Stimulated activated CD4-positive, alpha-beta T cell treated with anti-CD3 and anti-CD28 coated beads, Interleukin-1b, Interleukin-23, amount 100 ng/mL, for 24 hours (primary cell): Measurements from ENCODE around the gene COL16A1.
A peak's percentile ranks its signal among the peaks of the same experiment; 100 is the strongest.

Source experiments
- DNase-seq, 4 experiments: peaks; one replicate each; pipeline ENCODE4 v3.0.0-alpha.2; 2020; ENCODE audit warnings: low read depth in 4 of 4, low spot score in 1 of 4

COL16A1 gene

GRCh38 chr1:31667065-31667785, 36.6 kb downstream of the COL16A1 start:
- DNase-seq: no peak

- no peak for DNase-seq
Observed at GRCh38 chr1:31666263-31666963, 37.4 kb downstream of the COL16A1 start.

GRCh38 chr1:31665234-31665878, 38.5 kb downstream of the COL16A1 start:
- DNase-seq: no peak

GRCh38 chr1:31664528-31664927, 39.3 kb downstream of the COL16A1 start:
- no peak for DNase-seq

- DNase-seq: peak; percentile 14 to 57 (median 34)
Observed at GRCh38 chr1:31663622-31664452, 40.0 kb downstream of the COL16A1 start.

GRCh38 chr1:31662463-31662862, 41.4 kb downstream of the COL16A1 start:
- no peak for DNase-seq

GRCh38 chr1:31661856-31662255, 42.0 kb downstream of the COL16A1 start:
- no peak for DNase-seq

GRCh38 chr1:31660871-31661455, 42.9 kb downstream of the COL16A1 start:
- no peak for DNase-seq

- no peak for DNase-seq
Observed at GRCh38 chr1:31659889-31660288, 43.9 kb downstream of the COL16A1 start.

- no peak for DNase-seq
Observed at GRCh38 chr1:31658721-31659120, 45.1 kb downstream of the COL16A1 start.

- DNase-seq: no peak
Observed at GRCh38 chr1:31657972-31658510, 45.8 kb downstream of the COL16A1 start.

GRCh38 chr1:31657020-31657804, 46.6 kb downstream of the COL16A1 start:
- DNase-seq: no peak

GRCh38 chr1:31655756-31656155, 48.1 kb downstream of the COL16A1 start:
- DNase-seq: no peak

- no peak for DNase-seq
Observed at GRCh38 chr1:31655104-31655503, 48.7 kb downstream of the COL16A1 start.

GRCh38 chr1:31654474-31654776, 49.4 kb downstream of the COL16A1 start:
- no peak for DNase-seq

- DNase-seq: no peak
Observed at GRCh38 chr1:31653717-31654473, 49.9 kb downstream of the COL16A1 start.

- no peak for DNase-seq
Observed at GRCh38 chr1:31652891-31653499, 50.8 kb downstream of the COL16A1 start.

- no peak for DNase-seq
Observed at GRCh38 chr1:31651766-31652165, 52.1 kb downstream of the COL16A1 start.

GRCh38 chr1:31651089-31651420, 52.8 kb downstream of the COL16A1 start:
- no peak for DNase-seq
